GM23338 (cell line): ENCODE measurements around the gene KIAA1328. TPM values are rescaled to one million over a fixed set of nuclear protein-coding genes. Genes with fewer than 3 reads are reported as not detected.

Experiments
- ATAC-seq: fragments of 200-7000 bp; cut with Tn5 transposase; 3 replicates; pipeline ENCODE4 v1.9.1; 2020
- DNase-seq: peaks from one replicate; pipeline ENCODE4 v3.0.0-alpha.2; 2015; ENCODE audit warnings: low spot score
- H2AFZ ChIP-seq: fragments of 200-600 bp; sonication (generic); 2 replicates; pipeline ENCODE4 v1.8.0; 2016; ENCODE audit warnings: antibody characterized with exemption, mild to moderate bottlenecking, moderate library complexity
- H3F3A ChIP-seq: fragments of 200-600 bp; sonication (generic); replicated peaks from 2 replicates; pipeline ENCODE4 v1.8.0; 2017; ENCODE audit warnings: antibody characterized with exemption, mixed run types, low read depth
- H3K27ac ChIP-seq: fragments of 200-600 bp; sonication (generic); 2 replicates; pipeline ENCODE4 v1.6.1; 2016; ENCODE audit warnings: low read depth
- H3K27me3 ChIP-seq: fragments of 200-600 bp; sonication (generic); 2 replicates; pipeline ENCODE4 v1.8.0; 2016; ENCODE audit warnings: mild to moderate bottlenecking, mixed run types, moderate library complexity; ENCODE audit not compliant: insufficient read depth
- H3K36me3 ChIP-seq: fragments of 200-600 bp; sonication (generic); 2 replicates; pipeline ENCODE4 v1.8.0; 2016; ENCODE audit warnings: mild to moderate bottlenecking; ENCODE audit not compliant: insufficient read depth
- H3K4me1 ChIP-seq: fragments of 200-600 bp; sonication (generic); 2 replicates; pipeline ENCODE4 v1.8.0; 2016; ENCODE audit warnings: mild to moderate bottlenecking, moderate library complexity; ENCODE audit not compliant: insufficient read depth
- H3K4me2 ChIP-seq: fragments of 200-600 bp; sonication (generic); 2 replicates; pipeline ENCODE4 v1.7.1; 2017; ENCODE audit warnings: mixed run types
- H3K4me3 ChIP-seq: fragments of 200-600 bp; sonication (generic); 2 replicates; pipeline ENCODE4 v1.6.1; 2016; ENCODE audit warnings: mixed run types
- H3K79me2 ChIP-seq: fragments of 200-600 bp; sonication (generic); replicated peaks from 2 replicates; pipeline ENCODE4 v1.8.0; 2017; ENCODE audit warnings: mild to moderate bottlenecking; ENCODE audit not compliant: insufficient read depth
- H3K9me2 ChIP-seq: fragments of 200-600 bp; sonication (generic); 2 replicates; pipeline ENCODE4 v1.8.0; 2017; ENCODE audit not compliant: insufficient read depth
- H4K20me1 ChIP-seq: fragments of 200-600 bp; sonication (generic); replicated peaks from 2 replicates; pipeline ENCODE4 v1.8.0; 2017; ENCODE audit warnings: mild to moderate bottlenecking; ENCODE audit not compliant: insufficient read depth
- H3K27ac Mint-ChIP-seq: 2 replicates; pipeline ENCODE4 v1.8.0; 2020; ENCODE audit warnings: inconsistent platforms, mild to moderate bottlenecking, moderate library complexity, mixed read lengths
- H3K27me3 Mint-ChIP-seq: 3 replicates; pipeline ENCODE4 v1.8.0; 2022; ENCODE audit warnings: low read depth, mild to moderate bottlenecking, moderate library complexity, mixed read lengths, inconsistent platforms; ENCODE audit not compliant: insufficient read depth, poor library complexity
- H3K36me3 Mint-ChIP-seq: 3 replicates; pipeline ENCODE4 v1.8.0; 2021; ENCODE audit warnings: low read depth, mild to moderate bottlenecking, inconsistent platforms, moderate library complexity, mixed read lengths
- H3K4me1 Mint-ChIP-seq: 3 replicates; pipeline ENCODE4 v1.8.0; 2020; ENCODE audit warnings: mild to moderate bottlenecking, inconsistent platforms, mixed read lengths
- H3K4me3 Mint-ChIP-seq: 3 replicates; pipeline ENCODE4 v1.8.0; 2021; ENCODE audit warnings: moderate library complexity, mild to moderate bottlenecking, inconsistent platforms, mixed read lengths
- H3K9me3 Mint-ChIP-seq: 3 replicates; pipeline ENCODE4 v1.8.0; 2020; ENCODE audit warnings: moderate library complexity, mild to moderate bottlenecking, inconsistent platforms, mixed read lengths
- CREB1 ChIP-seq: fragments of 250-450 bp; sonication (Bioruptor Pico); IDR thresholded peaks from 2 replicates; pipeline ENCODE4 v1.5.0; 2020; ENCODE audit warnings: low read depth, mild to moderate bottlenecking, moderate library complexity
- EZH2 ChIP-seq: fragments of 200-600 bp; sonication (generic); IDR thresholded peaks from one replicate; pipeline ENCODE4 v1.8.0; 2017; ENCODE audit warnings: antibody characterized with exemption, mild to moderate bottlenecking, low read depth; ENCODE audit not compliant: unreplicated experiment
- EZH2phosphoT487 ChIP-seq: fragments of 200-600 bp; sonication (generic); IDR thresholded peaks from one replicate; pipeline ENCODE4 v1.8.1; 2018; ENCODE audit warnings: antibody characterized with exemption; ENCODE audit not compliant: unreplicated experiment
- JUNB ChIP-seq: IDR thresholded peaks from one replicate; pipeline ENCODE4 v1.6.1; 2016; ENCODE audit warnings: antibody characterized with exemption; ENCODE audit not compliant: unreplicated experiment
- NANOG ChIP-seq: IDR thresholded peaks from 2 replicates; pipeline ENCODE4 v1.6.1; 2016; ENCODE audit warnings: antibody characterized with exemption, borderline replicate concordance
- POLR2AphosphoS5 ChIP-seq: IDR thresholded peaks from 2 replicates; pipeline ENCODE4 v1.6.1; 2016; ENCODE audit warnings: antibody characterized with exemption, low read depth
- STAT1 ChIP-seq: IDR thresholded peaks from one replicate; pipeline ENCODE4 v1.6.1; 2016; ENCODE audit warnings: antibody characterized with exemption; ENCODE audit not compliant: unreplicated experiment
- ZNF114 ChIP-seq: fragments of 250-450 bp; sonication (Bioruptor Pico); IDR thresholded peaks from 2 replicates; pipeline ENCODE4 v1.5.0; 2020; ENCODE audit warnings: mild to moderate bottlenecking, moderate library complexity
- ZNF331 ChIP-seq: fragments of 250-450 bp; sonication (Bioruptor Pico); IDR thresholded peaks from 2 replicates; pipeline ENCODE4 v1.5.0; 2020; ENCODE audit warnings: low read depth, mild to moderate bottlenecking, moderate library complexity
- polyA plus RNA-seq: library from polyadenylated mRNA; unstranded; fragments of >200 nt; fragmentation: Nextera tagmentation; extraction: Ambion mirVana; gene quantifications from 2 replicates; pipeline ENCODE4 v1.2.1, GENCODE V29; 2016
- total RNA-seq: library from RNA; depleted of rRNA; stranded (reverse); fragments of >200 nt; shearing (Covaris generic); gene quantifications from 2 replicates; pipeline ENCODE4 v1.2.3, GENCODE V29; 2014
- TF ChIP-seq, protein P1 (sequence below): fragments of 250-450 bp; sonication (Bioruptor Pico); IDR thresholded peaks from 2 replicates; pipeline ENCODE4 v1.5.0; 2020; ENCODE audit warnings: mild to moderate bottlenecking, moderate library complexity
- TF ChIP-seq, protein P2 (sequence below): IDR thresholded peaks from 2 replicates; pipeline ENCODE4 v1.6.1; 2016; ENCODE audit warnings: antibody characterized with exemption
- TF ChIP-seq, protein P3 (sequence below): IDR thresholded peaks from one replicate; pipeline ENCODE4 v1.6.1; 2018; ENCODE audit warnings: antibody characterized with exemption; ENCODE audit not compliant: unreplicated experiment
- TF ChIP-seq, protein P4 (sequence below), 2 experiments: fragments of 200-600 bp in 1 of 2; sonication (generic) in 1 of 2; conservative IDR thresholded peaks; 2 replicates each; pipeline versions ENCODE4 v1.5.1 to v1.6.1; 2016 to 2017; ENCODE audit warnings: antibody characterized with exemption in 2 of 2, low read depth in 2 of 2, mild to moderate bottlenecking in 2 of 2, moderate library complexity in 1 of 2

The KIAA1328 gene
- total and polyA plus RNA-seq, 2 experiments from 2014 or later, result 5.2 to 8.4 TPM

DNA sequence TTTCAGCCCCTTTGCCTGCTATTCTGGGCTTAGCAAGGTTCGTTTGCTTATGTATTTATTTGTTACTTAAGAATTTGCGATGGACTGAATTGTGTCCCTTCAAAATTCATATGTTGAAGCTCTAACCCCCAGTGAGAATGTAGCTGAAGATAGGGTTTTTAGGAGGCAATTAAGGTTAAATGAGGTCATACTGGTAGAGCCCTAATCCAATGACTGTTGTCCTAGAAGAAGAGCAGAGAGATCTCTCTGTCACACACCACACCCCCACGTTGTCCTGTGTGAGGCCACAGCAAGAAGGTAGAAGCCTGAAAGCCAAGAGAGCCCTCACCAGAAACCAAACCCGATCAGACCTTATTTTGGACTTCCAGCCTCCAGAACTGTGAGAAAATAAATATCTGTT is 66.7 kb downstream of the KIAA1328 start:
- no peaks in the 10 kb centered on the region for H4K20me1 ChIP-seq
- H3K4me3 Mint-ChIP-seq, result no peak overlapping the region
- H3K9me2 ChIP-seq, result no peaks in the 10 kb centered on the region
- H3K27ac ChIP-seq, result no peak overlapping the region
- no peaks in the 10 kb centered on the region for H3F3A ChIP-seq
- no peaks in the 10 kb centered on the region for H3K27me3 ChIP-seq
- no peak overlapping the region for H3K4me3 ChIP-seq
- H3K27ac Mint-ChIP-seq, result no peak overlapping the region
- DNase-seq (no peak), ATAC-seq (no peak)
- no peaks in the 10 kb centered on the region for H3K79me2 ChIP-seq
- H3K27me3 Mint-ChIP-seq, result no peaks in the 10 kb centered on the region
- H3K9me3 Mint-ChIP-seq, result no peaks in the 10 kb centered on the region; the same call in 2 of the 3 replicates
- H3K4me1 Mint-ChIP-seq, result no peaks in the 10 kb centered on the region
- no peak for TF ChIP-seq EZH2phosphoT487
- TF ChIP-seq NANOG, result no peak
- no peak for TF ChIP-seq EZH2
- TF ChIP-seq, protein P1, sequence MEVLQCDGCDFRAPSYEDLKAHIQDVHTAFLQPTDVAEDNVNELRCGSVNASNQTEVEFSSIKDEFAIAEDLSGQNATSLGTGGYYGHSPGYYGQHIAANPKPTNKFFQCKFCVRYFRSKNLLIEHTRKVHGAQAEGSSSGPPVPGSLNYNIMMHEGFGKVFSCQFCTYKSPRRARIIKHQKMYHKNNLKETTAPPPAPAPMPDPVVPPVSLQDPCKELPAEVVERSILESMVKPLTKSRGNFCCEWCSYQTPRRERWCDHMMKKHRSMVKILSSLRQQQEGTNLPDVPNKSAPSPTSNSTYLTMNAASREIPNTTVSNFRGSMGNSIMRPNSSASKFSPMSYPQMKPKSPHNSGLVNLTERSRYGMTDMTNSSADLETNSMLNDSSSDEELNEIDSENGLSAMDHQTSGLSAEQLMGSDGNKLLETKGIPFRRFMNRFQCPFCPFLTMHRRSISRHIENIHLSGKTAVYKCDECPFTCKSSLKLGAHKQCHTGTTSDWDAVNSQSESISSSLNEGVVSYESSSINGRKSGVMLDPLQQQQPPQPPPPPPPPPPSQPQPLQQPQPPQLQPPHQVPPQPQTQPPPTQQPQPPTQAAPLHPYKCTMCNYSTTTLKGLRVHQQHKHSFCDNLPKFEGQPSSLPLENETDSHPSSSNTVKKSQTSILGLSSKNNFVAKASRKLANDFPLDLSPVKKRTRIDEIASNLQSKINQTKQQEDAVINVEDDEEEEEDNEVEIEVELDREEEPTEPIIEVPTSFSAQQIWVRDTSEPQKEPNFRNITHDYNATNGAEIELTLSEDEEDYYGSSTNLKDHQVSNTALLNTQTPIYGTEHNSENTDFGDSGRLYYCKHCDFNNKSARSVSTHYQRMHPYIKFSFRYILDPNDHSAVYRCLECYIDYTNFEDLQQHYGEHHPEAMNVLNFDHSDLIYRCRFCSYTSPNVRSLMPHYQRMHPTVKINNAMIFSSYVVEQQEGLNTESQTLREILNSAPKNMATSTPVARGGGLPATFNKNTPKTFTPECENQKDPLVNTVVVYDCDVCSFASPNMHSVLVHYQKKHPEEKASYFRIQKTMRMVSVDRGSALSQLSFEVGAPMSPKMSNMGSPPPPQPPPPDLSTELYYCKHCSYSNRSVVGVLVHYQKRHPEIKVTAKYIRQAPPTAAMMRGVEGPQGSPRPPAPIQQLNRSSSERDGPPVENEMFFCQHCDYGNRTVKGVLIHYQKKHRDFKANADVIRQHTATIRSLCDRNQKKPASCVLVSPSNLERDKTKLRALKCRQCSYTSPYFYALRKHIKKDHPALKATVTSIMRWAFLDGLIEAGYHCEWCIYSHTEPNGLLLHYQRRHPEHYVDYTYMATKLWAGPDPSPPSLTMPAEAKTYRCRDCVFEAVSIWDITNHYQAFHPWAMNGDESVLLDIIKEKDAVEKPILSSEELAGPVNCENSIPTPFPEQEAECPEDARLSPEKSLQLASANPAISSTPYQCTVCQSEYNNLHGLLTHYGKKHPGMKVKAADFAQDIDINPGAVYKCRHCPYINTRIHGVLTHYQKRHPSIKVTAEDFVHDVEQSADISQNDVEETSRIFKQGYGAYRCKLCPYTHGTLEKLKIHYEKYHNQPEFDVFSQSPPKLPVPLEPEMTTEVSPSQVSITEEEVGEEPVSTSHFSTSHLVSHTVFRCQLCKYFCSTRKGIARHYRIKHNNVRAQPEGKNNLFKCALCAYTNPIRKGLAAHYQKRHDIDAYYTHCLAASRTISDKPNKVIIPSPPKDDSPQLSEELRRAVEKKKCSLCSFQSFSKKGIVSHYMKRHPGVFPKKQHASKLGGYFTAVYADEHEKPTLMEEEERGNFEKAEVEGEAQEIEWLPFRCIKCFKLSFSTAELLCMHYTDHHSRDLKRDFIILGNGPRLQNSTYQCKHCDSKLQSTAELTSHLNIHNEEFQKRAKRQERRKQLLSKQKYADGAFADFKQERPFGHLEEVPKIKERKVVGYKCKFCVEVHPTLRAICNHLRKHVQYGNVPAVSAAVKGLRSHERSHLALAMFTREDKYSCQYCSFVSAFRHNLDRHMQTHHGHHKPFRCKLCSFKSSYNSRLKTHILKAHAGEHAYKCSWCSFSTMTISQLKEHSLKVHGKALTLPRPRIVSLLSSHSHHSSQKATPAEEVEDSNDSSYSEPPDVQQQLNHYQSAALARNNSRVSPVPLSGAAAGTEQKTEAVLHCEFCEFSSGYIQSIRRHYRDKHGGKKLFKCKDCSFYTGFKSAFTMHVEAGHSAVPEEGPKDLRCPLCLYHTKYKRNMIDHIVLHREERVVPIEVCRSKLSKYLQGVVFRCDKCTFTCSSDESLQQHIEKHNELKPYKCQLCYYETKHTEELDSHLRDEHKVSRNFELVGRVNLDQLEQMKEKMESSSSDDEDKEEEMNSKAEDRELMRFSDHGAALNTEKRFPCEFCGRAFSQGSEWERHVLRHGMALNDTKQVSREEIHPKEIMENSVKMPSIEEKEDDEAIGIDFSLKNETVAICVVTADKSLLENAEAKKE, result no peak
- TF ChIP-seq, protein P2, sequence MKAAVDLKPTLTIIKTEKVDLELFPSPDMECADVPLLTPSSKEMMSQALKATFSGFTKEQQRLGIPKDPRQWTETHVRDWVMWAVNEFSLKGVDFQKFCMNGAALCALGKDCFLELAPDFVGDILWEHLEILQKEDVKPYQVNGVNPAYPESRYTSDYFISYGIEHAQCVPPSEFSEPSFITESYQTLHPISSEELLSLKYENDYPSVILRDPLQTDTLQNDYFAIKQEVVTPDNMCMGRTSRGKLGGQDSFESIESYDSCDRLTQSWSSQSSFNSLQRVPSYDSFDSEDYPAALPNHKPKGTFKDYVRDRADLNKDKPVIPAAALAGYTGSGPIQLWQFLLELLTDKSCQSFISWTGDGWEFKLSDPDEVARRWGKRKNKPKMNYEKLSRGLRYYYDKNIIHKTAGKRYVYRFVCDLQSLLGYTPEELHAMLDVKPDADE, result no peak
- TF ChIP-seq ZNF114 (CRISPR knock-in tag), result no peak
- TF ChIP-seq STAT1, result no peak
- TF ChIP-seq, protein P3, sequence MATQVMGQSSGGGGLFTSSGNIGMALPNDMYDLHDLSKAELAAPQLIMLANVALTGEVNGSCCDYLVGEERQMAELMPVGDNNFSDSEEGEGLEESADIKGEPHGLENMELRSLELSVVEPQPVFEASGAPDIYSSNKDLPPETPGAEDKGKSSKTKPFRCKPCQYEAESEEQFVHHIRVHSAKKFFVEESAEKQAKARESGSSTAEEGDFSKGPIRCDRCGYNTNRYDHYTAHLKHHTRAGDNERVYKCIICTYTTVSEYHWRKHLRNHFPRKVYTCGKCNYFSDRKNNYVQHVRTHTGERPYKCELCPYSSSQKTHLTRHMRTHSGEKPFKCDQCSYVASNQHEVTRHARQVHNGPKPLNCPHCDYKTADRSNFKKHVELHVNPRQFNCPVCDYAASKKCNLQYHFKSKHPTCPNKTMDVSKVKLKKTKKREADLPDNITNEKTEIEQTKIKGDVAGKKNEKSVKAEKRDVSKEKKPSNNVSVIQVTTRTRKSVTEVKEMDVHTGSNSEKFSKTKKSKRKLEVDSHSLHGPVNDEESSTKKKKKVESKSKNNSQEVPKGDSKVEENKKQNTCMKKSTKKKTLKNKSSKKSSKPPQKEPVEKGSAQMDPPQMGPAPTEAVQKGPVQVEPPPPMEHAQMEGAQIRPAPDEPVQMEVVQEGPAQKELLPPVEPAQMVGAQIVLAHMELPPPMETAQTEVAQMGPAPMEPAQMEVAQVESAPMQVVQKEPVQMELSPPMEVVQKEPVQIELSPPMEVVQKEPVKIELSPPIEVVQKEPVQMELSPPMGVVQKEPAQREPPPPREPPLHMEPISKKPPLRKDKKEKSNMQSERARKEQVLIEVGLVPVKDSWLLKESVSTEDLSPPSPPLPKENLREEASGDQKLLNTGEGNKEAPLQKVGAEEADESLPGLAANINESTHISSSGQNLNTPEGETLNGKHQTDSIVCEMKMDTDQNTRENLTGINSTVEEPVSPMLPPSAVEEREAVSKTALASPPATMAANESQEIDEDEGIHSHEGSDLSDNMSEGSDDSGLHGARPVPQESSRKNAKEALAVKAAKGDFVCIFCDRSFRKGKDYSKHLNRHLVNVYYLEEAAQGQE, result no peak
- no peak for TF ChIP-seq JUNB
- TF ChIP-seq, protein P4, sequence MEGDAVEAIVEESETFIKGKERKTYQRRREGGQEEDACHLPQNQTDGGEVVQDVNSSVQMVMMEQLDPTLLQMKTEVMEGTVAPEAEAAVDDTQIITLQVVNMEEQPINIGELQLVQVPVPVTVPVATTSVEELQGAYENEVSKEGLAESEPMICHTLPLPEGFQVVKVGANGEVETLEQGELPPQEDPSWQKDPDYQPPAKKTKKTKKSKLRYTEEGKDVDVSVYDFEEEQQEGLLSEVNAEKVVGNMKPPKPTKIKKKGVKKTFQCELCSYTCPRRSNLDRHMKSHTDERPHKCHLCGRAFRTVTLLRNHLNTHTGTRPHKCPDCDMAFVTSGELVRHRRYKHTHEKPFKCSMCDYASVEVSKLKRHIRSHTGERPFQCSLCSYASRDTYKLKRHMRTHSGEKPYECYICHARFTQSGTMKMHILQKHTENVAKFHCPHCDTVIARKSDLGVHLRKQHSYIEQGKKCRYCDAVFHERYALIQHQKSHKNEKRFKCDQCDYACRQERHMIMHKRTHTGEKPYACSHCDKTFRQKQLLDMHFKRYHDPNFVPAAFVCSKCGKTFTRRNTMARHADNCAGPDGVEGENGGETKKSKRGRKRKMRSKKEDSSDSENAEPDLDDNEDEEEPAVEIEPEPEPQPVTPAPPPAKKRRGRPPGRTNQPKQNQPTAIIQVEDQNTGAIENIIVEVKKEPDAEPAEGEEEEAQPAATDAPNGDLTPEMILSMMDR (conservative IDR thresholded peaks at IDR 0.05; ENCODE audit: low read depth in 2 of 2), result no peak
- no peak for TF ChIP-seq POLR2AphosphoS5
- TF ChIP-seq ZNF331 (CRISPR knock-in tag), result no peak
- TF ChIP-seq CREB1 (CRISPR knock-in tag), result no peak
- H3K36me3 ChIP-seq, result no peaks in the 10 kb centered on the region
- H3K4me2 ChIP-seq, result no peak overlapping the region
- no peaks in the 10 kb centered on the region for H3K4me1 ChIP-seq
- no peaks in the 10 kb centered on the region for H3K36me3 Mint-ChIP-seq
- H2AFZ ChIP-seq, result no peak overlapping the region
